H1 (cell line): ENCODE measurements around the gene RETSAT. TPM values are rescaled to one million over a fixed set of nuclear protein-coding genes. Genes with fewer than 3 reads are reported as not detected.
"Not testable (repeated sequence)": the region's sequence is repeated elsewhere in the genome, so short reads cannot be mapped to it uniquely, and the experiment has no call there.

Source experiments
- CTCF ChIA-PET: fragments of 300-600 bp; sonication (Branson Sonifier 250); formaldehyde crosslinking; loops from one replicate; lab custom pipeline; 2021; ENCODE audit not compliant: partially characterized antibody; lab: Charles Lee
- POLR2A ChIA-PET: fragments of 300-600 bp; sonication (Branson Sonifier 250); formaldehyde crosslinking; loops from one replicate; lab custom pipeline; 2021; ENCODE audit warnings: inconsistent platforms; ENCODE audit not compliant: partially characterized antibody; lab: Charles Lee
- DNase-seq, 2 experiments: peaks; one replicate each; pipeline versions ENCODE4 v3.0.0 to v3.0.0-alpha.2; 2010 to 2022; ENCODE audit warnings: low spot score in 2 of 2, low read depth in 1 of 2, mixed read lengths in 1 of 2
- FAIRE-seq: peaks from 2 replicates; lab custom pipeline; 2011; peaks lifted over from hg19 to GRCh38; lab: Jason Lieb, UNC
- H2AFZ ChIP-seq: 2 replicates; pipeline ENCODE4 v1.8.1; 2012; ENCODE audit warnings: low read length, inconsistent platforms
- H2AK5ac ChIP-seq: 2 replicates; pipeline ENCODE4 v1.6.1; 2013; ENCODE audit warnings: low read depth, low read length
- H2BK120ac ChIP-seq: replicated peaks from 2 replicates; pipeline ENCODE3; 2013; ENCODE audit warnings: low read depth, low read length, inconsistent platforms
- H2BK12ac ChIP-seq: 2 replicates; pipeline ENCODE4 v1.6.1; 2013; ENCODE audit warnings: low read depth, low read length
- H2BK15ac ChIP-seq: 2 replicates; pipeline ENCODE4 v1.6.1; 2013; ENCODE audit warnings: low read length
- H2BK20ac ChIP-seq: 2 replicates; pipeline ENCODE4 v1.6.1; 2013; ENCODE audit warnings: low read length
- H2BK5ac ChIP-seq: 2 replicates; pipeline ENCODE4 v1.6.1; 2013; ENCODE audit warnings: low read depth, low read length
- H3K14ac ChIP-seq: 2 replicates; pipeline ENCODE4 v1.6.1; 2013; ENCODE audit warnings: inconsistent platforms; ENCODE audit not compliant: insufficient read length
- H3K18ac ChIP-seq: 2 replicates; pipeline ENCODE4 v1.6.1; 2013; ENCODE audit warnings: low read length; ENCODE audit errors: extremely low read depth
- H3K23ac ChIP-seq: 2 replicates; pipeline ENCODE4 v1.6.1; 2013; ENCODE audit warnings: inconsistent platforms; ENCODE audit not compliant: insufficient read length
- H3K23me2 ChIP-seq: 2 replicates; pipeline ENCODE4 v1.6.1; 2013; ENCODE audit warnings: low read depth, low read length
- H3K27ac ChIP-seq: 2 replicates; pipeline ENCODE4 v1.6.1; 2011; ENCODE audit warnings: low read depth, low read length, inconsistent platforms
- H3K27me3 ChIP-seq, 4 experiments: replicated peaks in 1 of 4; 1 replicate in 1 of 4; 2 replicates in 3 of 4; pipeline versions ENCODE4 v1.6.1 to v1.8.1; 2011 to 2013; ENCODE audit warnings: low read length in 3 of 4, mild to moderate bottlenecking in 3 of 4, inconsistent platforms in 2 of 4, mixed read lengths in 2 of 4, moderate library complexity in 1 of 4; ENCODE audit not compliant: control insufficient read depth in 3 of 4, insufficient read depth in 3 of 4; ENCODE audit errors: extremely low read depth in 1 of 4
- H3K36me3 ChIP-seq, 4 experiments: 2 replicates each; pipeline versions ENCODE4 v1.6.1 to v1.8.1; 2011 to 2013; ENCODE audit warnings: mild to moderate bottlenecking in 4 of 4, low read length in 3 of 4, moderate library complexity in 2 of 4, control low read depth in 1 of 4, inconsistent platforms in 1 of 4; ENCODE audit not compliant: insufficient read depth in 4 of 4, control insufficient read depth in 2 of 4
- H3K4ac ChIP-seq: replicated peaks from 2 replicates; pipeline ENCODE3; 2013; ENCODE audit warnings: low read length, low read depth, mixed read lengths, inconsistent platforms; ENCODE audit not compliant: insufficient read length
- H3K4me1 ChIP-seq, 4 experiments: replicated peaks in 1 of 4; 1 replicate in 1 of 4; 2 replicates in 3 of 4; pipeline versions ENCODE4 v1.6.1 to v1.8.1; 2011 to 2013; ENCODE audit warnings: low read length in 3 of 4, inconsistent platforms in 2 of 4, mixed read lengths in 1 of 4; ENCODE audit not compliant: insufficient read depth in 4 of 4, control insufficient read depth in 3 of 4
- H3K4me2 ChIP-seq, 2 experiments: 2 replicates each; pipeline versions ENCODE4 v1.6.1 to v1.8.1; 2011 to 2013; ENCODE audit warnings: low read depth in 2 of 2, low read length in 2 of 2, control low read depth in 1 of 2, inconsistent platforms in 1 of 2, mild to moderate bottlenecking in 1 of 2; ENCODE audit not compliant: insufficient read depth in 1 of 2
- H3K4me3 ChIP-seq, 4 experiments: fragments of 200-600, 300-600 bp in 1 of 4; sonication (generic), shearing (Covaris generic), sonication (Bioruptor Twin) in 1 of 4; 2 replicates each; pipeline versions ENCODE4 v1.5.1 to v1.8.1; 2011 to 2016; ENCODE audit warnings: low read length in 4 of 4, low read depth in 3 of 4, control low read depth in 2 of 4, inconsistent platforms in 2 of 4, mild to moderate bottlenecking in 2 of 4, mixed read lengths in 1 of 4, moderate library complexity in 1 of 4; ENCODE audit not compliant: insufficient read depth in 2 of 4; ENCODE audit errors: extremely low read depth in 1 of 4
- H3K56ac ChIP-seq: replicated peaks from 2 replicates; pipeline ENCODE3; 2013; ENCODE audit warnings: low read depth, mild to moderate bottlenecking, mixed read lengths, low read length, inconsistent platforms; ENCODE audit not compliant: insufficient read length
- H3K79me1 ChIP-seq: 2 replicates; pipeline ENCODE4 v1.6.1; 2013; ENCODE audit warnings: low read depth, low read length, control low read depth
- H3K79me2 ChIP-seq, 2 experiments: 2 replicates each; pipeline versions ENCODE4 v1.6.1 to v1.8.1; 2012 to 2013; ENCODE audit warnings: low read length in 2 of 2, mild to moderate bottlenecking in 2 of 2, inconsistent platforms in 1 of 2; ENCODE audit not compliant: insufficient read depth in 2 of 2, control insufficient read depth in 1 of 2
- H3K9ac ChIP-seq, 4 experiments: replicated peaks in 1 of 4; 1 replicate in 1 of 4; 2 replicates in 3 of 4; pipeline versions ENCODE4 v1.6.1 to v1.8.1; 2011 to 2013; ENCODE audit warnings: low read depth in 3 of 4, low read length in 3 of 4, control low read depth in 2 of 4, mild to moderate bottlenecking in 2 of 4, moderate library complexity in 2 of 4, inconsistent platforms in 1 of 4; ENCODE audit errors: extremely low read depth in 1 of 4
- H3K9me3 ChIP-seq, 2 experiments: 2 replicates each; pipeline versions ENCODE4 v1.6.1 to v1.8.1; 2012 to 2013; ENCODE audit warnings: mild to moderate bottlenecking in 2 of 2, moderate library complexity in 2 of 2, control low read depth in 1 of 2, inconsistent platforms in 1 of 2, low read depth in 1 of 2, low read length in 1 of 2, mixed read lengths in 1 of 2; ENCODE audit not compliant: insufficient read depth in 2 of 2
- H4K20me1 ChIP-seq, 2 experiments: replicated peaks in 1 of 2; 2 replicates each; pipeline versions ENCODE3 to v1.8.1; 2011 to 2013; ENCODE audit warnings: inconsistent platforms in 2 of 2, low read length in 2 of 2, mild to moderate bottlenecking in 1 of 2; ENCODE audit not compliant: insufficient read depth in 2 of 2, control insufficient read depth in 1 of 2
- H4K5ac ChIP-seq: 2 replicates; pipeline ENCODE4 v1.6.1; 2013; ENCODE audit warnings: low read length, low read depth, mixed read lengths, inconsistent platforms; ENCODE audit not compliant: insufficient read length
- H4K8ac ChIP-seq: 2 replicates; pipeline ENCODE4 v1.8.0; 2013; ENCODE audit warnings: mild to moderate bottlenecking, moderate library complexity, low read length, inconsistent platforms; ENCODE audit not compliant: insufficient read depth; ENCODE audit errors: extremely low read depth
- H4K91ac ChIP-seq: replicated peaks from 2 replicates; pipeline ENCODE3; 2013; ENCODE audit warnings: low read length, mixed read lengths, inconsistent platforms; ENCODE audit not compliant: insufficient read length
- WGBS, 2 experiments: shearing (Covaris generic) in 1 of 2; methylation state at CpG; one replicate each; pipeline versions ENCODE4 v1.1.6 to v1.1.7; 2013 to 2015; ENCODE audit warnings: low lambda C conversion rate in 2 of 2, mixed read lengths in 2 of 2, inconsistent platforms in 1 of 2, low coverage in 1 of 2, missing lambda C conversion rate in 1 of 2; ENCODE audit not compliant: insufficient replicate concordance in 2 of 2, insufficient coverage in 1 of 2, insufficient read length in 1 of 2; ENCODE audit errors: extremely low coverage in 1 of 2, missing lambda C conversion rate in 1 of 2; 5-methylcytosine and 5-hydroxymethylcytosine counted together
- polyA plus RNA-seq, 7 experiments: library from polyadenylated mRNA; depleted of rRNA in 3 of 7; stranded (reverse) in 5 of 7; unstranded in 2 of 7; fragments of >200 nt in 5 of 7; fragments of 200-250 nt in 2 of 7; gene quantifications; 1 replicate in 5 of 7; 2 replicates in 1 of 7; 4 replicates in 1 of 7; pipeline versions ENCODE4 v1.2.1 to v1.2.3, GENCODE V29; 2011 to 2013; ENCODE audit warnings: missing spikeins in 2 of 7, mixed read lengths in 2 of 7
- total RNA-seq: library from RNA; stranded (reverse); fragmentation: NEBNext Ultra II Directional; extraction: Animal tissue kit (Norgen Biotek cat#: 25700); gene quantifications from 2 replicates; pipeline ENCODE4 v1.2.1, GENCODE V29; 2021

Gene RETSAT
- total and polyA plus RNA-seq, 2 of the 8 experiments (the other 6 are each of a cell fraction or from before 2014, with no cell fraction given), result 15.8 to 16.7 TPM

DNA sequence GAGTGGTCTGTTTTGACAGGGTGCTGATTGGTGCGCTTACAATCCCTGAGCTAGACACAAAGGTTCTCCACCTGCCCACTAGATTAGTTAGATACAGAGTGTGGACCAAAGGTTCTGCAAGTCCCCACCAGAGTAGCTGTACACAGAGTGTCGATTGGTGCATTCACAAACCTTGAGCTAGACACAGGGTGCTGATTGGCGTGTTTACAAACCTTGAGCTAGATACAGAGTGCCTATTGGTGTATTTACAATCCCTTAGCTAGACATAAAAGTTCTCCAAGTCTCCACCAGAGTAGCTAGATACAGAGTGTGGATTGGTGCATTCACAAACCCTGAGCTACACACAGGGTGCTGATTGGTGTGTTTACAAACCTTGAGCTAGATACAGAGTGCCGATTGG, 20.5 kb downstream of the RETSAT start:
- H3K4me1 ChIP-seq, H4K91ac ChIP-seq, H3K56ac ChIP-seq, H2BK120ac ChIP-seq, H4K5ac ChIP-seq, H3K14ac ChIP-seq, H3K23me2 ChIP-seq, H3K4me2 ChIP-seq, H4K8ac ChIP-seq, H2BK20ac ChIP-seq, H2AFZ ChIP-seq, H3K4me3 ChIP-seq, H3K18ac ChIP-seq, H4K20me1 ChIP-seq, H2AK5ac ChIP-seq, H3K79me1 ChIP-seq, H2BK15ac ChIP-seq, H2BK12ac ChIP-seq, H2BK5ac ChIP-seq, DNase-seq, H3K27ac ChIP-seq, H3K27me3 ChIP-seq, H3K36me3 ChIP-seq, H3K9me3 ChIP-seq, H3K9ac ChIP-seq, H3K4ac ChIP-seq, H3K79me2 ChIP-seq, H3K23ac ChIP-seq, FAIRE-seq: not testable (repeated sequence)
- CTCF ChIA-PET, result interaction anchor here (0.8 to 1.4 kb wide), 2 partner anchors 16 to 408 kb away, joined by 3 to 5 read pairs; no protein-coding TSS in a partner anchor
- POLR2A ChIA-PET, result interaction anchor here (1.1 to 3.5 kb wide), 3 partner anchors 20 to 207 kb away, joined by 4 to 23 read pairs (median 5); partner anchors contain the start of genes ELMOD3, MAT2A and RETSAT
- WGBS, 2 experiments, result 93% methylated on average over 4 of the region's 4 CpGs; no CpG with 5 or more reads in 1 of the 2 experiments
